Loucy (cell line): ENCODE results near the gene MAPK6.
"Not testable (repeated sequence)": the region's sequence is repeated elsewhere in the genome, so short reads cannot be mapped to it uniquely, and the experiment has no call there.

Source experiments
- EZH2phosphoT487 ChIP-seq: fragments of 200-600 bp; IDR thresholded peaks from 2 replicates; pipeline ENCODE4 v1.6.1; 2018; ENCODE audit warnings: antibody characterized with exemption, mild to moderate bottlenecking, moderate library complexity, borderline replicate concordance
- TF ChIP-seq, protein P1 (sequence below): fragments of 200-600 bp; sonication (generic); conservative IDR thresholded peaks from 2 replicates; pipeline ENCODE4 v1.5.1; 2014; ENCODE audit warnings: mild to moderate bottlenecking, antibody characterized with exemption, low read length

DNA sequence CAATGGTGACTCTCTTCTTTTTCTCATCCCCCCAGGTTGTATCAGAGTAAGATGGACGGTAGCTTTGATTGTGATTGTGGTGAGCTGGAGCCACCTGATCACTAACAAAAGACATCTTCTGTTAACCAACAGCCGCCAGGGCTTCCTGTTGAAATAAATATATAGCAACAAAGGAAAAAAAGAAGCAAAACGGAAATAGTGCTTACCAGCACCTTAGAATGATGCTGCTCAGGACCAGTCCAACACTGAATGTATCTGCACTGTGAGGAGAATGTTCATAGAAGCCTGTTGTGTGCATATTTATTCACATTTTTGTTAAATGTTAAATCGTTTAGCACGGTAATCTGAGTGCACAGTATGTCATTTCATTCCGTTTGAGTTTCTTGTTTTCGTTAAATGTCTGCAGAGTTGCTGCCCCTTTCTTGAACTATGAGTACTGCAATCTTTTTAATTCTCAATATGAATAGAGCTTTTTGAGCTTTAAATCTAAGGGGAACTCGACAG, 26.8 kb downstream of the MAPK6 start:
- TF ChIP-seq, protein P1, sequence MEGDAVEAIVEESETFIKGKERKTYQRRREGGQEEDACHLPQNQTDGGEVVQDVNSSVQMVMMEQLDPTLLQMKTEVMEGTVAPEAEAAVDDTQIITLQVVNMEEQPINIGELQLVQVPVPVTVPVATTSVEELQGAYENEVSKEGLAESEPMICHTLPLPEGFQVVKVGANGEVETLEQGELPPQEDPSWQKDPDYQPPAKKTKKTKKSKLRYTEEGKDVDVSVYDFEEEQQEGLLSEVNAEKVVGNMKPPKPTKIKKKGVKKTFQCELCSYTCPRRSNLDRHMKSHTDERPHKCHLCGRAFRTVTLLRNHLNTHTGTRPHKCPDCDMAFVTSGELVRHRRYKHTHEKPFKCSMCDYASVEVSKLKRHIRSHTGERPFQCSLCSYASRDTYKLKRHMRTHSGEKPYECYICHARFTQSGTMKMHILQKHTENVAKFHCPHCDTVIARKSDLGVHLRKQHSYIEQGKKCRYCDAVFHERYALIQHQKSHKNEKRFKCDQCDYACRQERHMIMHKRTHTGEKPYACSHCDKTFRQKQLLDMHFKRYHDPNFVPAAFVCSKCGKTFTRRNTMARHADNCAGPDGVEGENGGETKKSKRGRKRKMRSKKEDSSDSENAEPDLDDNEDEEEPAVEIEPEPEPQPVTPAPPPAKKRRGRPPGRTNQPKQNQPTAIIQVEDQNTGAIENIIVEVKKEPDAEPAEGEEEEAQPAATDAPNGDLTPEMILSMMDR: peak; percentile 44
- TF ChIP-seq EZH2phosphoT487: not testable (repeated sequence)
